MM.1S (cell line): ENCODE data around the gene FMN1.

ENCODE experiments used
- EZH2phosphoT487 ChIP-seq: fragments of 300-600 bp; sonication (generic); IDR thresholded peaks from 2 replicates; pipeline ENCODE4 v1.6.1; 2018; ENCODE audit warnings: antibody characterized with exemption, low read length
- TF ChIP-seq, protein P1 (sequence below): fragments of 300-600 bp; sonication (generic); IDR thresholded peaks from 2 replicates; pipeline ENCODE4 v1.5.1; 2016; ENCODE audit warnings: antibody characterized with exemption, low read length, mixed read lengths

DNA sequence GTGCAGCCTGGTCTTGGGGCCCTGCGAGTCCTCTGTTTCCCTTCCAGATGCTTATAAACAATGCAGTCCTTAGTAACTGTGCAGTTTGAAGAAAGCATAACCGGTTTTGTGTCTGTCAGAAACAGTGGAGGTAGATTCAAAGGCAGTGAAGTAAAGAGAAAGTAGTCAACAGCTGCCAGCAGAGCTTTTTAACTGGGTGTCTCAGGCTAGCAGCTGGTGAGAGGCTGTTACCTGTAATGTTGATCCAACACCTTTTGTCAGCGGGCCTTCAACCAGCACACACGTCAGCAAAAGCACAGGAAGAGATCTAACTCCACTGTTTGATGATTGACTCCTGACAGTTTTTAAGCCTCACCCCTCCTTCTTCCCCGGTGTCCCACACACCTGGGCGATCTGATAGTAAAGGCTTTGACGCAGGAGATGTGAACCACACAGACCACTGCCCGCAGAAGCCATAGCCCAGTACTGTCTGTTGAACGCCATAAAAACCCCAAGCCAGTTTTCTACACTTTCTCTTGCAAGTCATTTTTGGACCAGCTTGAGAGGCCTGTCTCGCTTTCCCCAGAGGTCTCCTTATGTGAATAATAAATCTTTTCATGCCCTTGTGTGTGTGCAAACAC, 178.0 kb downstream of the FMN1 start:
- TF ChIP-seq, protein P1, sequence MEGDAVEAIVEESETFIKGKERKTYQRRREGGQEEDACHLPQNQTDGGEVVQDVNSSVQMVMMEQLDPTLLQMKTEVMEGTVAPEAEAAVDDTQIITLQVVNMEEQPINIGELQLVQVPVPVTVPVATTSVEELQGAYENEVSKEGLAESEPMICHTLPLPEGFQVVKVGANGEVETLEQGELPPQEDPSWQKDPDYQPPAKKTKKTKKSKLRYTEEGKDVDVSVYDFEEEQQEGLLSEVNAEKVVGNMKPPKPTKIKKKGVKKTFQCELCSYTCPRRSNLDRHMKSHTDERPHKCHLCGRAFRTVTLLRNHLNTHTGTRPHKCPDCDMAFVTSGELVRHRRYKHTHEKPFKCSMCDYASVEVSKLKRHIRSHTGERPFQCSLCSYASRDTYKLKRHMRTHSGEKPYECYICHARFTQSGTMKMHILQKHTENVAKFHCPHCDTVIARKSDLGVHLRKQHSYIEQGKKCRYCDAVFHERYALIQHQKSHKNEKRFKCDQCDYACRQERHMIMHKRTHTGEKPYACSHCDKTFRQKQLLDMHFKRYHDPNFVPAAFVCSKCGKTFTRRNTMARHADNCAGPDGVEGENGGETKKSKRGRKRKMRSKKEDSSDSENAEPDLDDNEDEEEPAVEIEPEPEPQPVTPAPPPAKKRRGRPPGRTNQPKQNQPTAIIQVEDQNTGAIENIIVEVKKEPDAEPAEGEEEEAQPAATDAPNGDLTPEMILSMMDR, result no peak
- TF ChIP-seq EZH2phosphoT487, result no peak
